Measurements from ENCODE around the gene WDR90.

WDR90 gene

GRCh38 chr16:710500-711075 is 61.4 kb downstream of the WDR90 start:
- DNase-seq = no peak

DNA sequence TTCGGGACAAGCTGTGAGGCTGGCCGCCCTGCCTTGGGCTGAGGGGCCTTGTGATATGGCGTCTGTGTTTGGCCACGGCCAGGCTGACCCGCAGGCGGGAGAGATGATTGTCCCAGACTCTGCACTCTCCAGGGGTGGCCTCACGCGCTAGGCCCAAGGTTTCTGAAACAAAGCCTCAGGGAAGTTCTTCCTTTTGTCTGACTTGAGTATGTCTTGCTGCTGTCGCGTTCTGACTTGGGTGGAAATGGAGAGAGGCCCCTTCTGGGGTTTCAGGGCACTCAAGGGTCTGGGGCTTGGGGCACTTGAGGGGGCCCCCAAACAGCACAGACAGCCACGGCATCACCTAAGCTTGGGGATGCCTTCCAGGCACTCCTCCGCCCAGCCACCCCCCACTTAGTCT is 61.9 kb downstream of the WDR90 start:
- no peak for DNase-seq

GRCh38 chr16:711548-712320 is 62.6 kb downstream of the WDR90 start:
- peak; percentile 75 to 79 for DNase-seq

- peak; percentile 36 to 53 for DNase-seq
Measured at GRCh38 chr16:712740-713250, 63.6 kb downstream of the WDR90 start.

GRCh38 chr16:714079-714478 is 64.9 kb downstream of the WDR90 start:
- no peak for DNase-seq

GRCh38 chr16:714558-715476 is 65.7 kb downstream of the WDR90 start, which contains the start of gene METRN:
Gene METRN, plus strand, starts transcription at chr16:715118. Its CDS starts 172 bp downstream, at chr16:715290.
- peak; percentile 89 to 90 for DNase-seq

DNA sequence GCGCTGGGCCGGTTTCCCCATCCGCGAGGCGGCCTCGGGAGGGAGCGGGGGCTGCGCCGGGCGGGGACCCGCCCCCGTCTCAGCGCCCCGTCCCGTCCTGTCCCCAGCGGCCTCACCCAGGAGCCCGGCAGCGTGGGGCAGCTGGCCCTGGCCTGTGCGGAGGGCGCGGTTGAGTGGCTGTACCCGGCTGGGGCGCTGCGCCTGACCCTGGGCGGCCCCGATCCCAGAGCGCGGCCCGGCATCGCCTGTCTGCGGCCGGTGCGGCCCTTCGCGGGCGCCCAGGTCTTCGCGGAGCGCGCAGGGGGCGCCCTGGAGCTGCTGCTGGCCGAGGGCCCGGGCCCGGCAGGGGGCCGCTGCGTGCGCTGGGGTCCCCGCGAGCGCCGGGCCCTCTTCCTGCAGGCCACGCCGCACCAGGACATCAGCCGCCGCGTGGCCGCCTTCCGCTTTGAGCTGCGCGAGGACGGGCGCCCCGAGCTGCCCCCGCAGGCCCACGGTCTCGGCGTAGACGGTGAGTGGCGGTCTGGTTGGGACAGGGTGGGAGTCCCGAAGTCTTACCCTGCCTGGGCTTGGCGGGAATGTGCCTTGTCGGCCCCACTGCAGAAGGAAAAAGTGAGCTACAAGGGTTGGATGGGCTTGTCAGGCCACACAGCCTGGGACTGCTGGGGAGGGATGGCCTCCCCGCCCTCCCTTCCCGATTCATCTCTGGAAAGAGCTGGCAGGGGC is 66.5 kb downstream of the WDR90 start:
- no peak for DNase-seq

- DNase-seq = no peak
Measured at GRCh38 chr16:716200-716568, 67.0 kb downstream of the WDR90 start.

DNA sequence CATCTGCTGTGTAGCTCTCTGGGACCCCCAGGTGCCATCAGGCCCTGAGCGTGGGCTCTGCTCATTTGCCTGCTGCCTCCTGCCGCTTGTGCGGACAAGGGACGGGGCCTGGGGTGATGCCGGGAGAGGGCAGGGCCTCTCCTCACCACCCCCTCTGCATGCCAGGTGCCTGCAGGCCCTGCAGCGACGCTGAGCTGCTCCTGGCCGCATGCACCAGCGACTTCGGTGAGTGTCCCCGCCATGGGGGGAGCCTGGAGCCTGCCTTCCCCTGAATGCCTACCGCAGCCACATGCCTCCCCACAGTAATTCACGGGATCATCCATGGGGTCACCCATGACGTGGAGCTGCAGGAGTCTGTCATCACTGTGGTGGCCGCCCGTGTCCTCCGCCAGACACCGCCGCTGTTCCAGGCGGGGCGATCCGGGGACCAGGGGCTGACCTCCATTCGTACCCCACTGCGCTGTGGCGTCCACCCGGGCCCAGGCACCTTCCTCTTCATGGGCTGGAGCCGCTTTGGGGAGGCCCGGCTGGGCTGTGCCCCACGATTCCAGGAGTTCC is 67.7 kb downstream of the WDR90 start:
- DNase-seq = no peak

All from activated CD4-positive, alpha-beta T cell treated with anti-CD3 and anti-CD28 coated beads for 4 hours (primary cell).